Neural cell (in vitro differentiated cells): ENCODE results near the gene ADGRL3.

Source experiments
- EP300 ChIP-seq: fragments of 450-650 bp; conservative IDR thresholded peaks from 2 replicates; pipeline ENCODE4 v1.6.1; 2014; ENCODE audit warnings: antibody characterized with exemption, mild to moderate bottlenecking, moderate library complexity; ENCODE audit not compliant: poor library complexity, severe bottlenecking
- EZH2 ChIP-seq: fragments of 200-600, 300-800 bp; shearing (Covaris generic), sonication (generic); IDR thresholded peaks from 2 replicates; pipeline ENCODE4 v1.6.1; 2014; ENCODE audit warnings: antibody characterized with exemption, low read length, borderline replicate concordance, mild to moderate bottlenecking; ENCODE audit not compliant: insufficient read depth, poor library complexity, severe bottlenecking
- MXI1 ChIP-seq: fragments of 450-650 bp; conservative IDR thresholded peaks from 2 replicates; pipeline ENCODE4 v1.6.1; 2014; ENCODE audit warnings: antibody characterized with exemption, mild to moderate bottlenecking; ENCODE audit not compliant: poor library complexity, severe bottlenecking
- POLR2AphosphoS5 ChIP-seq: IDR thresholded peaks from 2 replicates; pipeline ENCODE4 v1.6.1; 2012
- RAD21 ChIP-seq: fragments of 450-650 bp; conservative IDR thresholded peaks from 2 replicates; pipeline ENCODE4 v1.6.1; 2014; ENCODE audit warnings: antibody characterized with exemption, mild to moderate bottlenecking, moderate library complexity
- REST ChIP-seq: IDR thresholded peaks from 2 replicates; pipeline ENCODE4 v1.6.1; 2012; ENCODE audit warnings: borderline replicate concordance
- TAF1 ChIP-seq: IDR thresholded peaks from 2 replicates; pipeline ENCODE4 v1.6.1; 2012; ENCODE audit warnings: low read depth
- TF ChIP-seq, protein P1 (sequence below): fragments of 450-650 bp; IDR thresholded peaks from 2 replicates; pipeline ENCODE4 v1.5.1; 2014; ENCODE audit warnings: antibody characterized with exemption, mild to moderate bottlenecking, moderate library complexity; ENCODE audit not compliant: poor library complexity, severe bottlenecking

DNA sequence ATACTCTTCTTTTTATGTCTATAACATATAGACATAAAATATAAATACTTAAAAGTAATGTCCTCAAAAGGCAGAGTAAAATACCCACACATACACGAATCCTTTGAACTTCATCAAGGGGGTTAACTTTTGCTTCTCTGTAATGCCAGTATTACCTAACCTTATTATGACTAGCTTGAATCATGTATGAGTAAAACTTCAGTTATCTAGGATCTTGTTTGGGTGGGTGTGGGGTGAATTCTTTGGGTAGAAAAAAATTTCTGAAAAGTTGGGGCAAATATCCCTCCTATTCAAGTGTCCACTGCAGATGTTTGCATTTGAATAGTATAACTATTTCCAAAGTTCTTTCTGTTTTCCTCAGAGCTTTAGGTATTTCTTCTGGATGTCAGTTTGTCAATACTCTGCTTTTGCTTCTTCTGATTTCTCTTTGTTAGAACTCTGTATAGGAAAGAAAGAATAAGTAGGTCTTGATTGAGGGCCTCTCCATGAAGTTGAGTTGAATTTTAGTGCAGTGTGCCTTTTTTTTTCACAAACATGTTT is 173.8 kb downstream of the ADGRL3 start:
- TF ChIP-seq, protein P1, sequence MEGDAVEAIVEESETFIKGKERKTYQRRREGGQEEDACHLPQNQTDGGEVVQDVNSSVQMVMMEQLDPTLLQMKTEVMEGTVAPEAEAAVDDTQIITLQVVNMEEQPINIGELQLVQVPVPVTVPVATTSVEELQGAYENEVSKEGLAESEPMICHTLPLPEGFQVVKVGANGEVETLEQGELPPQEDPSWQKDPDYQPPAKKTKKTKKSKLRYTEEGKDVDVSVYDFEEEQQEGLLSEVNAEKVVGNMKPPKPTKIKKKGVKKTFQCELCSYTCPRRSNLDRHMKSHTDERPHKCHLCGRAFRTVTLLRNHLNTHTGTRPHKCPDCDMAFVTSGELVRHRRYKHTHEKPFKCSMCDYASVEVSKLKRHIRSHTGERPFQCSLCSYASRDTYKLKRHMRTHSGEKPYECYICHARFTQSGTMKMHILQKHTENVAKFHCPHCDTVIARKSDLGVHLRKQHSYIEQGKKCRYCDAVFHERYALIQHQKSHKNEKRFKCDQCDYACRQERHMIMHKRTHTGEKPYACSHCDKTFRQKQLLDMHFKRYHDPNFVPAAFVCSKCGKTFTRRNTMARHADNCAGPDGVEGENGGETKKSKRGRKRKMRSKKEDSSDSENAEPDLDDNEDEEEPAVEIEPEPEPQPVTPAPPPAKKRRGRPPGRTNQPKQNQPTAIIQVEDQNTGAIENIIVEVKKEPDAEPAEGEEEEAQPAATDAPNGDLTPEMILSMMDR, result no peak
- TF ChIP-seq POLR2AphosphoS5 (no peak), EZH2 (no peak), TAF1 (no peak), RAD21 (no peak), MXI1 (no peak), REST (no peak), EP300 (no peak)
